ENCODE measurements around the gene GALNT3. TPM values are rescaled to one million over a fixed set of nuclear protein-coding genes. Genes with fewer than 3 reads are reported as not detected.

Gene GALNT3
- total and polyA plus RNA-seq, 2 of the 8 experiments (the other 6 are each of a cell fraction or from before 2014, with no cell fraction given): 3.4 to 23.6 TPM

GRCh38 chr2:165843351-165843750 is 49.3 kb upstream of the GALNT3 start:
- H3K56ac ChIP-seq (replicated peaks; ENCODE audit: insufficient read length, low read depth, low read length): no peak overlapping the region
- H3K23ac ChIP-seq (ENCODE audit: insufficient read length): no peak overlapping the region
- H3K9ac ChIP-seq (replicated peaks in 1 of 4; ENCODE audit: extremely low read depth in 1 of 4, low read depth in 3 of 4, low read length in 3 of 4): no peak overlapping the region
- no peak overlapping the region for H2BK15ac ChIP-seq (ENCODE audit: low read length)
- no peak overlapping the region for H2BK120ac ChIP-seq (replicated peaks; ENCODE audit: low read depth, low read length)
- H4K20me1 ChIP-seq (replicated peaks in 1 of 2; ENCODE audit: control insufficient read depth in 1 of 2, insufficient read depth in 2 of 2, low read length in 2 of 2): no peaks in the 10 kb centered on the region
- H3K79me2 ChIP-seq (ENCODE audit: control insufficient read depth in 1 of 2, insufficient read depth in 2 of 2, low read length in 2 of 2): no peaks in the 10 kb centered on the region
- no peak overlapping the region for H2AFZ ChIP-seq (ENCODE audit: low read length)
- no peaks in the 10 kb centered on the region; the same call in 1 of the 2 replicates for H3K23me2 ChIP-seq (ENCODE audit: low read depth, low read length)
- no peak overlapping the region for H4K8ac ChIP-seq (ENCODE audit: extremely low read depth, insufficient read depth, low read length)
- no peak overlapping the region for H3K4me2 ChIP-seq (ENCODE audit: insufficient read depth in 1 of 2, low read depth in 2 of 2, low read length in 2 of 2)
- H3K4me1 ChIP-seq (replicated peaks in 1 of 4; ENCODE audit: control insufficient read depth in 3 of 4, insufficient read depth in 4 of 4, low read length in 3 of 4): peaks cover 0 to 10% (median 7%) of the 10 kb centered on the region in 4 experiments; a peak in 4 of 7 replicates
- FAIRE-seq: no peak
- H4K5ac ChIP-seq (ENCODE audit: insufficient read length, low read depth, low read length): peak overlapping the region; percentile 90
- CTCF ChIA-PET (ENCODE audit: partially characterized antibody): interaction anchor here (0.7 kb wide), 1 partner anchor 64 kb away, joined by 3 read pairs; no protein-coding TSS in a partner anchor
- H2AK5ac ChIP-seq (ENCODE audit: low read depth, low read length): no peak overlapping the region
- WGBS, 2 experiments (ENCODE audit: extremely low coverage in 1 of 2, insufficient coverage in 1 of 2, insufficient read length in 1 of 2, insufficient replicate concordance in 2 of 2, low coverage in 1 of 2, low lambda C conversion rate in 2 of 2, missing lambda C conversion rate in 1 of 2): 81% methylated on average over 1 of the region's 1 CpG; no CpG with 5 or more reads in 1 of the 2 experiments
- no peak overlapping the region for H2BK12ac ChIP-seq (ENCODE audit: low read depth, low read length)
- H3K79me1 ChIP-seq (ENCODE audit: low read depth, low read length): no peaks in the 10 kb centered on the region
- peak overlapping the region; percentile 39; the same call in 1 of the 2 replicates for H2BK5ac ChIP-seq (ENCODE audit: low read depth, low read length)
- TF ChIP-seq PHF8 (conservative IDR thresholded peaks at IDR 0.05; ENCODE audit: low read depth, low read length) (no peak), E2F6 (IDR thresholded peaks at IDR 0.05) (no peak)
- H3K9me3 ChIP-seq (ENCODE audit: insufficient read depth in 2 of 2, low read depth in 1 of 2, low read length in 1 of 2): no peaks in the 10 kb centered on the region
- no peak overlapping the region for H3K4me3 ChIP-seq (ENCODE audit: extremely low read depth in 1 of 4, insufficient read depth in 2 of 4, low read depth in 3 of 4, low read length in 4 of 4)
- peaks cover 0 to 1% (median 0%) of the 10 kb centered on the region in 4 experiments; a peak in 1 of 7 replicates for H3K27me3 ChIP-seq (replicated peaks in 1 of 4; ENCODE audit: control insufficient read depth in 3 of 4, extremely low read depth in 1 of 4, insufficient read depth in 3 of 4, low read length in 3 of 4)
- no peak overlapping the region for H2BK20ac ChIP-seq (ENCODE audit: low read length)
- H3K4ac ChIP-seq (replicated peaks; ENCODE audit: insufficient read length, low read depth, low read length): no peak overlapping the region
- no peak for DNase-seq (ENCODE audit: low read depth in 1 of 2, low spot score in 2 of 2)
- H3K36me3 ChIP-seq (ENCODE audit: control insufficient read depth in 2 of 4, insufficient read depth in 4 of 4, low read length in 3 of 4): no peaks in the 10 kb centered on the region
- no peak overlapping the region for H4K91ac ChIP-seq (replicated peaks; ENCODE audit: insufficient read length, low read length)
- no peak overlapping the region for H3K14ac ChIP-seq (ENCODE audit: insufficient read length)
- no peak overlapping the region for H3K18ac ChIP-seq (ENCODE audit: extremely low read depth, low read length)
- POLR2A ChIA-PET (ENCODE audit: partially characterized antibody): no interaction called here
- H3K27ac ChIP-seq (ENCODE audit: low read depth, low read length): no peak overlapping the region
